GM19395 (cell line): ENCODE data around the gene ASCL2.

ENCODE experiments used
- ATAC-seq: cut with Tn5 transposase; IDR thresholded peaks from one replicate; pipeline ENCODE4 v1.9.1; 2021; ENCODE audit warnings: mild to moderate bottlenecking, moderate library complexity; ENCODE audit not compliant: unreplicated experiment

ASCL2 gene, protein sequence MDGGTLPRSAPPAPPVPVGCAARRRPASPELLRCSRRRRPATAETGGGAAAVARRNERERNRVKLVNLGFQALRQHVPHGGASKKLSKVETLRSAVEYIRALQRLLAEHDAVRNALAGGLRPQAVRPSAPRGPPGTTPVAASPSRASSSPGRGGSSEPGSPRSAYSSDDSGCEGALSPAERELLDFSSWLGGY

DNA sequence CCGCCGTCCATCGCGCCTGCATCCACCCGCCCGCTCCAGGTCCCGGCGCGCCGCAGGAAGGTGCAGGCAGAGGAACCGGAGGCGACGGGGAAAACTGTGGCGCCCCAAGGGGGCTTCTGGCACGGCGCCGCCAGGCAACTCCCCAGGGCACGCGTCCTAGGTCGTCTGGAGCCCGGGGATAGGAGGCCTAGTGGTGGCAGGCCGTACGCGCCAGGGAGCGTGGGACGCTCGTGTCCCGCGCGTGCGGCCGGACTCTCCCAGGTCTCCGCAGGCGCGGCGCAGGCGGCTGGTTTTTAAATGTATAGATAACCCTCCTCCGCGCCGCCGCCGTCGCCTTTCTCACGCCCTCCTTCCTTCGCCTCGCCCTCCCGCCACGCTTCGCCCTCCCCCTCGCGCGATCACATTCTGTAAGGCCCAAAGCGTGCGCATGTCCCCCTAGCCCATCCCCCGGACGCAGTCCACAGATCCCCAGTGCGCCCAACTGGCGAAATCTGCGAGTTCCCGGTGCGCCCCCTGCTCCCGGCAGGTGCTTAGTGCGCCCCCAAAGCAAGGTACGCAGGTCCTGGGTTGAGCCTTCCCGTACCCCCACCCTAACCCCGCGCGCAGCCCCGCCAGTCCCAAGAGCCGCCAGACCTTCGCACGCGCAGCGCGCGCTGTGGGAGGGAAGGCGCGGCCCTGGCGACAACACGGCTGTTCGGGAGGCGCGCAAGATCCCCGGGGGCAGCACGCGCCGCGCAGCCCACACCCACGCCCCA is at the start of gene ASCL2:
Gene ASCL2 (minus strand): TSS at position 267 of the 755 bp plus-strand sequence. CDS start 256 bp downstream, at position 11.
- ATAC-seq: no peak

DNA sequence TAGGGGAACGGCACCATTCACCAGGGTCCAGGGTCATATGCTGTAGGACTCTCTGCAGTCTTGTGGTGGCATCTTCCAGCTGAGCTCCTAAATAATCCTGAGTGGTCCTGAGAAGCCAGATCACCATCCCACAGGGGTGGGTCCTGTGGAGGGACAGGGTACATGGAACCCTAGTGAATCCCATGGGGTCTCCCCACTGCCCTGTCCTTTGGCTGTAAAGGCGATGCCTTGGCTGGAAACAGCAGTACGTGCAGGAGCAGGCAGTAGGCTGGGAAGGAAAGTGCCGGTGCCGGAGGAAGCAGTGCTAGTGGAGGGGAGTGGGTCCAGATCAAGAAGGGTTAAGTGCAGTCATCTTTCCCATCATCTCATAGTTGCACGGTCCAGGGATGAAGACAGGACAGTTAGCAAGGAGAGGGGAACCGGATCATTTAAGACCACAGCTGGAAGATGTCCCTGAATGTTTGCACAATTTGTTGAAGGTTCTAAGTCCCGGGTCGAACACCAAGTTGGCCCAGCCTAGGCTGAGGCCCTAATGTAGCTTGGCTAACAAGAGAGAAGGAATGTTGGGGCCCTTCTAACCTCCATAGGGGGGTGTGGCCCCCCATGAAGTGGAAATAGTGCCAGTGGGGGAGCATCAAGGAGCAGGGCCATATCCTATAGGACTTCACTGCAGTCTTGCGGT is 49.5 kb upstream of the ASCL2 start:
- no peak for ATAC-seq

DNA sequence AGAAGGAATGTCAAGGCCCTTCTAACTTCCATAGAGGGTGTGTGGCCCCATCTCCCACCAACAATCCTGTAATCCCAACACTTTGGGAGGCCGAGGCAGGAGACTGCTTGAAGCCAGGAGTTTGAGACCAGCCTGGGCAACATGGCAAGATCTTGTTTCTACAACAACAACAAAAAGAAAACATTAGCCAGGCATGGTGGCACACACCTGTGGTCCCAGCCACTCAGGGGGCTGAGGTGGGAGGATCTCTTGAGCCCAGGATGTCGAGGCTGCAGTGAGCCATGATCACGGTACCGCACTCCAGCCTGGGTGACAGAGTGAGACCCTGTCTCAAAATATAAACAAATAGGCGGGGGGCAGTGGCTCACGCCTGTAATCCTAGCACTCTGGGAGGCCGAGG is 48.3 kb upstream of the ASCL2 start:
- ATAC-seq: no peak

DNA sequence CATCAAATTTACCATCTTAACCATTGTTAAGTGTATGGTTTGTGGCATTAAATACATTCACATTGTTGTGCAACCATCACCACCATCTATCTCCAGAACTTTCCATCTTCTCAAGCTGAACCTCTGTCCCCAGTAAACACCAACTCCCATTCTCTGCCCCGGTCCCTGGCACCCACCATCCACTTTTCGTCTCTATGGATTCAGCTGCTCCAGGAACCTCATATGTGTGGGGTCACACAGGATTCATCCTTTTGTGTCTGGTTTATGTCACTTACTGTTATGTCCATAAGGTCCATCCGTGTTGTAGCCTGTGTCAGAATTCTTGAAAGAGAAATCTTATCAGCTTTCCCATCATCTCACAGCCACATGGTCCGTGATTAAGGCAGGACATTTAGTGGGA is 47.7 kb upstream of the ASCL2 start:
- ATAC-seq: no peak

DNA sequence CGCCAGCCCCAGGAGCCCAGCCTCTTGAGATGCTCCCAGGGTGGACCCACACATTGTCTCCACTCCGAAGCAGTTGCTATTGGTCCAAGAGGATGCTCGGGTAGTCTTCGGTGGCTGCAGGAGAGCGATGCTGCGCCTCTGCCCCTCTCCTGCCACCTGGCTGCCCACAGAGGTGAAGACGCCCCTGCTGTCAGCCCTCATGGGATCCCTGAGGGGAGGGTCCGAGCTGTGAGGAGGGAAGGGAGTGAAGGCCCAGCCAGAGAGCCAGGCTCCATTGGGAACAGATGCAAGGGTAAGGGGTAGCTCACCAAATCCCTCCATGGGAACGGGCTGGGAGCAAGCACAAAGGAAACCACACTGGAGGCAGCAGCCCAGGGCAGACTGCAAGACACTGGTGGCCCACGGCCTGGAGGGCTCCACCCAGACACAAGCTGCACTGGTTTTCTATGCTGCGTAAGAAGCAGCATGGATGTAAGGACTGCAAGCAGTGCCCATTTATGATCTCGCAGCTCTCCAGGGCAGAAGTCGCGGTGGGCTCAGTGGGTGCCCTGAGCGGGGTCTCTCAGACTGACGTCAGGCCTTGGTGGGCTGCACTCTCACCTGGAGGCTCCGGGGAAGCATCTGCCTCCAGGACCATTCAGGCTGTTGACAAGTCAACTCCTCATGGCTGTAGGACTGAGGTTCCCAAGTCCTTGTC is 47.1 kb upstream of the ASCL2 start:
- no peak for ATAC-seq

DNA sequence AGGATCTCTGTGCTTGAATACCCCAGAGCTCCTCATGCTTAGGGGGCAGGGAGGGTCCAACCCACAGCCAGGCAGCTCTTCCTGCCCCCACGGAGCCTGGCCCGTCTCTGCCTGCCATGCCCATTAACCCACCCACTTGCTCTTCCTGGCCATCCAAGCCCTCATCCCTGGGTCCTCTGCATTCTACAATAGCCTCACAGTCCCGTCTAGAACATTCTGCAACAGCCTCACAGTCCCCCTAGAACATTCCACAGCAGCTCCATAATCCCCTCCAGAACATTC is 46.5 kb upstream of the ASCL2 start:
- no peak for ATAC-seq

DNA sequence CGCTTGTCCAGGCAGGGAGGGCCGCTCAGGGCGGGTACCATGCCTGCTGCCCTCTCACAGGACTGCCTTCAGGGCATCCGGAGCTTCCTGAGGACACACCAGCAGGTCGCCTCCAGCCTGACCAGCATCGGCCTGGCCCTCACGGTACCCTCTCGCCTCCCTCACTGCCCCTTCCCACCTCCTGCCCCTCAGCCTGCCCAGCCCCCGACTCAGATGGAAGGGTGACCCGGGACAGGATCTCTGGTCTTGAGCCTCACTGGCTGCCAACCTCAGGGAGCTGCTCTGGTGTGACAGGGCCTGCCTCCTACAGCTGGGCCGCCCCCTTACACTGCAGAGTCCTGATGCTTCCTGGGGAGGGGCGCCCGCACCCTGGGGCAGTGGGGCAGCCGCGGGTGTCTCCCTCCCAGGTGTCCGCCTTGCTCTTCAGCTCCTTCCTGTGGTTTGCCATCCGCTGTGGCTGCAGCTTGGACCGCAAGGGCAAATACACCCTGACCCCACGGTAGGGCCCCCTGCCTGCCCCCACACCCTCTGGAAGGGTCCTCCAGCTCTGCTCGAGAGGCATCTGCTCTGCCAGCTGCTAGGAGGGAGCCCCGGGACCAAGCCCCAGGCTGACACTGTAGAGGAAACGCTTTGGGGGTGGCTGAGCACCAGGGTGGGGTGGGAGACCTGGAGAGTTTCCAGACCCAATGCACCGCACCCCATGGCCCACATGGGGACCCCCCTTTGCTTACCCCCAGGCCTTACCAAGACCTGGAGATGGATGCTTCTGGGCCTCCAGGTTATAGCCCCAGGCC is 46.0 kb upstream of the ASCL2 start:
- ATAC-seq: no peak

DNA sequence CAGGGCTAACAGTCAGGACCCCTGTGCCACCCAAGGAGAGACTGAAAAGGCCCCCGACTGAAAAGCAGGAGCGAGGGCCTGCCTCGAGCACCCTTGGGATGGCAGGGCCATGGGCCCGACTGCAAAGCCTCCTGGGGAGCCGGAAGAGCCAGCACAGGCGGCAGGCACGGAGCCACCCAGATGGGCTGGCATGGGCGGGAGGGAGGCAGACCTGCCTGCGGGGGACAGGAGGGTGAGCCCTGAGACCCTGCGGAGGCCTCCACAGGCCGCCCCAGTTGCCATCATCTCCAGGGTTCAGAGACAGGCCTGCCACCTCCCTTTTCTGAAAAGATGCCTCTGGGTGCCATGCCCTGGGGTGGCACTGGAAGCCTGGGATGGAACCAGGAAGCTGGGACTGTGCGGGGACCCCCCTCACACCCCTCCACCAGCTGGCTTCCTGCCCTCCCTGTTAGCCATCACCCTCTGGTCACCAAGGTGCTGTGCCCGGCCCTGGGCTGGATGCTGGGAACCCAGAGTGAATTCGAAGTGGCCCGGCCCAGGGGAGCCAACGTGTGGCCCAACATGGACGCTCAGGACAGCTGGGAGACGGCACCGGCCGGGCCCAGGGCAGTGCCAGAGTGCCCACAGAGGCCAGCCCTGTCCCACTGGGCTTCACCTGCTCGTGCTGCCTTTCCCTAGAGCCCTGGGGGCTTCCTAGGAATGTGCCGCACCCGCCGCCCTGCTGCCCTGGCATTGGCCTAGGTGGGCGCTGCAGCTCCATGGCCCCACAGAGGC is 45.2 kb upstream of the ASCL2 start:
- no peak for ATAC-seq

DNA sequence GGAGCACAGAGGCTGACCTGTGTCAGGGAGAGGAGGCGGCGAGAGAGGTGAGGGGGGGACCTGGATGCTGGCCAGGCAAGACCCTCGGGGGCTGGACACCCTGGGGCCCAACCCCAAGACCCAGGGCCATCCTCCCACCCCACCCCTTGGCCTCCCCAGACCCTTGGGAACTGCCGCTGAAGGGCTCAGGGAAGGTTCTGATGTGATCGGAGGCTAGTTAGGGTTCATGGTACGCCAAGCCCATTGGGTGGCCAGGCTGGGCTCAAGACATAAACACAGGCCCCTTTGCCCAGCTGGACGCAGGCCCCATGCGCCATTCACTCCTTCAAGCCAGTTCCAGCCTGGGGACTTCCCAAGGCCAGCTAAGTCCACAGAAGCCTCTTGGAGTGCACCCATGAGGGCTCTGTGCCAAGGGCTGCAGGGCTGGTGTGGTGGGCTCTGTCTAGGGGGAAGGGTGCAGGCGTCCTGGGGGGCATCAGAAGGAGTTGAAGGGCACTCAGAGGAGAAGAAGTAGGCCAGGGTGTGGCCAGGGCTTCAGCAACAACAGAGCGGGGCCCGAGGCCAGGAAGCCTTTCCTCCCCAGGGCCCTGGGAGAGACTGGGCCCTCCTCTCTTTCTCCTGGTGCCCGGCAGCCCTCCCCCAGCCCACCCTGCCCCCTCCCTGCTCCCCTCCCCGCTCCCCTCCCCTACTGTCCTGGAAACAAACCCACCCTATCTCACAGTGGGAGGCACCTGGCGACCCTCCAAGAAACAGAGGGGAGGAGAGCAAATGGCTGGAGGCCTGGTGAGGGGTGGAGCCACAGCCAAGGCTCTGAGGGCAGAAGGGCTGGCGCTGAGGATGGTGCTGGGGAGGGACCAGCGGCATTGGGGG is 44.4 kb upstream of the ASCL2 start:
- no peak for ATAC-seq

DNA sequence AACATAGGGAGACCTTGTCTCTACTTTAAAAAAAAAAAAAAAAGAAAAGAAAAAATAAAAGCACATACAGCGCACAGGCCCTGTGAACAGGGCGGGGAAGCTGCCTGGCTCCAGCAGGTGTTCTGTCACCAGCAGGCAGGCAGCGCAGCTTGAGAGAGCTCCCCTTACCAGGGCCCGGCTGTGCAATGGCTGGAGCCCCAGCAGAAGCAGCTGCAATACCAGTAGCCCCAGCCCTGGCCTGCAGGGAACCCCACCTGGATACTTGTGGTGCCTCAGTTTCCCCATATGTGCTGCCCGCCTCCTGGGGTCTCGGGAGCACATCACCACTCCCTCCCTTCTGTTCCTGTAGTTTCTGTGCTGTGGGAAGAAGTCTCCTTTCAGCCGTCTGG is 43.7 kb upstream of the ASCL2 start:
- ATAC-seq: no peak

DNA sequence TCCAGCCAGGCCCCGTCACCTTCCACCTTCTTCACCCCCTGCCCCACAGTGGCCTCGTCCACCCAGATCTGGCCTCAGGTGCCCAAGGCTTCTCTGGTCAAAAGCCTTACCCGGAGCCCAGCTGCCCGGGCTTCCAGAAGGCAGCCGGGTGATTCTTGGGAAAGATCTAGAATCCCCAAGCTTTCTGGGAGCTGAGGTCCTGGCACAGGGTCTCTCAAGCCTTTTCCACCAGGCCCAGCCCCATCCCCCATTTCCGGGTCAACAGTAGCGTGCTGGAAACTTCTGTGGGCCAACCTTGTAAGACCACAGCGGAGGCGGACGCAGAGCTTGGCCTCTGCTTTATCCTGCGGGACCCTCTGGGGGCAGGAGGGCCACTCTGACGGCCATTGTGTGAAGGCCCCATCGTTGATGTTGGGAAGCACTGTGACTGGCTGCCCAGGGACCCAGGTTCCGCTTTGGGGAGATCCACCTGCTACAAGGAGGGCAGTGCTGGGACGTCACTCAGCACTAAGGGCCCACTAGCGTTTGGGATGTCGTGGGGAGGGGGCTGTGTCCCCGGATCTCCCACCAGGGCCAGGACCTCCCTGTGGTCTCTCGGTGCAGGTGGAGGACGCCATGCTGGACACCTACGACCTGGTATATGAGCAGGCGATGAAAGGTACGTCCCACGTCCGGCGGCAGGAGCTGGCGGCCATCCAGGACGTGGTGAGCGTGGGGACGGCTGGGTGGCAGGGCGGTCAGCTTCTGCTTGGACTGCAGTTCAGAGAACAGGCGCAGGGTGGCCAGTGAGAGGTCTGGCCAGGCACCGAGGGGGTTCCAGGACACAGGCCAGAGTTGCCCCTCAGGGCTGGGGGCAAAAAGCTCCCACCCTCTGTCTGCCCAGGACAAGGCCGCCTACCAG is 42.9 kb upstream of the ASCL2 start:
- no peak for ATAC-seq

DNA sequence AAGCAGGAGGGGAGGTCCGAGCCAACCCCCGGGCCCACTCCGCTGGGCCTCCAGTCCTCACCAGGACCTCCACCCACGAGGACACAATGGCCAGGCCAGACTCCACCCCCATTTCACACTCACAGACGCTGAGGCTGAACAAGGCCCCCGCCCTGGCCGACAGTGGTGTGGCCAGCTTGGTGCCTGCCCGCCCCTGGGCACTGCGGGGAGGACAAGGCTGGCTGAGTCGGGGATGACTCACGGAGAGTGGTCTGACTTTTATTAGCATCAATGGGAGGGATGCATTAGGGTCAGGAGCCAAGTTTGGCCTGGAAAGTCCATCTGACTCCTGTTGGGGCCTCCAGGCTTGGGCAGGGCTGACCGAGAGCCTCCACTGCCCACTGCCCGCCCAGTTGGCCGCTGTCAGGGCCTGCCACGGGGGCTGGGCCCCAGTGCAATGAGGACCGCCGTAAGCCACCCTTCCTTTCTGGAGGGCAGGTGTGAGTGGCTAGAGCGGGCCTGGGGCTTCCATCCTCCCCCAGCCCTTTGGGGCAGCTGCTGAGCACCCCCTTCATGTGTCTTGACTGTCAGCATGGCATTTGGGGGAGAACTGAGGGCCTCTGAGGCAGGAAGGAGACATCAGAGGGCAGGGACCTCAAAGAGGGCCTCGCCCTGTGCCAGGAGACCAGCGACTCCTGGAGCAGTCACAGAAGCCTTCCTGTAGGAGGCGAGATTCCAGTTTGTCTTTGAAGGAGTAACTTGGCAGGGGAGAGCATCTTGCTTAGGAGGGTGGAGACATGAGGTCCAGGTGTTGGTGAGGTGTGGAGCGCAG is 42.0 kb upstream of the ASCL2 start:
- no peak for ATAC-seq

DNA sequence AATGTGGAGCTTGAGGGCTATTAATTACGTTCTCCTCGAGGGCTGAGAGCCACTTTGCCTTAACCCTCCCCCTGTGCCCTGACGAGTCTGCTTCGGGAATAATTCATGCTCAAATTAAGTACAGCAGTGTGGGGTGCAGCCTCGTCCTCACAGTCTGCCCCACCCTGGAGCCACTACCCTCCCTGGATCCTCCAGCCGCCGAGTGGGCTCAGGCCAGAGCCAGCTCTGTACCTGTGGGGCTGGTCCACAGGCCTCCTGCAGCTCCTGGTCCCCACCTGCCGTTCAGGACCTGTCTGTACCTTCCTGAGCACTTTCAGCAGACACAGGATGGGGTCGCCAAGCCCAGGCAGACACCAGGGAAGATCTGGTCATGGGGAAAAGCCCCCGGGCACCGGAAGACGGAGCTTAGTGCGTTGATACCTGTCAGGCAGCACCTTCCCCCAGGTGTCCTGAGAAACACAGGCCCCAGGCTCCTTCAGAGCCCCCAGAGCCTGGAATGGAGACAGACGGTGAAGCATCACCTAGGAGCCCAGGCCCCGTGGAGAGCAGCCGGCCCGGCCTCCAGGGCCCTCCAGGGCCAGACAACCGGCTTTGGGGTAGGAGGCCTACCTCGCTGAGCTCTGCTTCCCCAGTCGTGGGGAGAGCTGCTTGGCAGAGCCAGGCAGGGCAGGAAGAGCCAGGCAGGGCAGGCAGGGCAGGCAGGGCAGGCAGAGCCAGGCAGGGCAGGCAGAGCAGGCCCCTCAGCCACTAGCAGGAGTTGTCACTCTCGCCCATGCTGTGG is 41.2 kb upstream of the ASCL2 start:
- ATAC-seq: no peak

DNA sequence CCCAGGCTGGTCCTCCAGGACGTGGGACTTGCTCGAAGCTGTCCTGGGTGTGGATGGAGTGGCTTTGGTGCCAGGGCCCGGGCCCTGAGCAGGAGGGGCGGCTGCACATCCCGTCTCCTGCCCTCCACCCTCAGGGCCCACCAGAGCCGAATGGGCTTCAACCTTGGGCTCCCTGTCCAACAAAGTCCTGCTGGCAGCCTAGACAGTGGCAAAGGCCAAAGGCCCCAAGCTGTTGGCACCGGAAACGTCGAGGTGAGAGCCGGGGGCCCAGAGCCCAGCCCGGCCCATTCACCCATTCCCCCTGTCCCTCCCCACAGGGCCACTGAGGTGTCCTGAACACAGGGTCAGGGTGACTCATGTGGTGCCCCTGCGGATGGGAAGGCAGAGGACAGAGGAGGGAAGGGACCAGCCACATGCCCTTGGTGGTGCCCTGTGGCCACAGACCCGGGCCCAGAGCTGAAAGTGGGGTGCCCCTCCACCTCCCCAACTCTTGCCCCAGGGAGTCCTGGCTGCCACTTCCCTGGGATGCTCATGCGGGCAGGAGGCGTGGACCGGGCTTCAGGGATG is 40.5 kb upstream of the ASCL2 start:
- ATAC-seq: no peak

DNA sequence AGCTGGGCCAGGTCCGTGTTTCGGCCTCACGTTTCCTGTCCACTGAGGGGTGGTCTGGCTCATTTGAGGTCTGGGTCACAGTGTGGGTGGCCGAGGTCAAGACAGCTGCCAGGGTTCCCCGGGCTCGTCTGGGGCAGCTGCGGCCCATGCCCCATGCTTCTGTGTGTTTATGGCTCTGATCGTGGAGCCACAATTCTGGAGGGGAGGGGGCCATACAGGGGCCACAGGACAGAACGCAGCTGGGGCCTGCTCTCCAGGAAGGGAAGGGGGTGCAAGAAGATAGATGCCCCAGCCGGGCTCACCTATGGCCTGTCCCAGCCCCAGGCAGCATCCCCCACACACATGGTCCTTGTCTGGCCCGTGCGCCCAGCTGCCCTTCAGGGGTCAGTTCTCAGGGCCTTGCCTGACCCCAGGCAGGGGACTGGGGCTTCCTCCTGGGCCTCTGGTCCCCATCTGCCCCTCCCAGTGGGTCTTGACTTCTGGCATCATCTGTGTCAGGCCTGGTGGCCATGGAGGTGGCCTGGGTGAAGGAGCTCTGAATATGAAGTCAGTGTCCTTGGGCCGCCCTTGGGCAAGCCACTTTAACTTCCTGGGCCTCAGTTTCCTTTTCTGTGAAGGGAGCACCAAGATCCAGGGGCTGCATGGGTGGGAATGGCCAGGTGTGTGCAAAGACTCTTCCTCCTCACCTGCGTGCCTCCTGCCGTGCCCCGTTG is 39.8 kb upstream of the ASCL2 start:
- no peak for ATAC-seq
